HG02981 (cell line): ENCODE measurements around the gene GET4.

Source experiments
- ATAC-seq: cut with Tn5 transposase; IDR thresholded peaks from one replicate; pipeline ENCODE4 v1.9.1; 2021; ENCODE audit warnings: mild to moderate bottlenecking, moderate library complexity; ENCODE audit not compliant: unreplicated experiment

Gene GET4

GRCh38 chr7:945147-945555, 68.8 kb downstream of the GET4 start:
- ATAC-seq: no peak

GRCh38 chr7:945556-946255, 69.4 kb downstream of the GET4 start:
- no peak for ATAC-seq
